ENCODE measurements around the gene ZNF346.

The ZNF346 gene

DNA sequence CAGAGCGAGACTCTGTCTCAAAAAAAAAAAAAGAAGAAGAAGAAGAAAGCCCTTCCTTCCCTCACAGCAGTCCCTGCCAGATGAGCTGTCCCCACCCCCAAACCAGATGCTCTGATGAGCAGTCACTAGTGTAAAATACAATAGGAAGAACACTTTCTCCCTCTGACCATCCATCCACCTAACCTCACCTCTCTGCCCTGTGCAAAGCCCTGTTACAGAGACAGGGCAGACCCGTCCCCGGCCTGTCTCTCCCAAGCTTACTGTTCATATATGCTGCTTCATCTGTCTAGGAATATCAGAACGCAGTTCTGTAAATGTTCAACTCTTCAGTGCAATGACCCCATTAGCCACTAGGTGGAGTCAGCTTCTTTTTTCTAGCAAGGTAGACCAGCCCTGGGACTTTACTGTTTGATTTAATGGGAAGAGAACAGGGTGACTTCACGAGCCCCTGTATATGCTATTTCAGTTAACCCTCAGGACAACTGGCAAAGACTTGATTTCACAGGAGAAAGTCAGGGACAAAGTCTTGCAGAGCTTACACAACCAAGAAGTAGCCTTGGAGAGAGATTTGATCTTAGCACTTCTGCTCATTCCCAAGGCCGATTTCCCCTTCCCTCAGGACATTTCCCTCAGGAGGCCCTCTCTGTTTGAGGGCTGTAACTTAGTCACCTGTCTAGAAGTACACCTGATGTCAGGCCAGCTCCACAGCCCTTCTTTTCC lies 49.3 kb downstream of the ZNF346 start:
- DNase-seq, result peak; percentile 63 to 76

DNA sequence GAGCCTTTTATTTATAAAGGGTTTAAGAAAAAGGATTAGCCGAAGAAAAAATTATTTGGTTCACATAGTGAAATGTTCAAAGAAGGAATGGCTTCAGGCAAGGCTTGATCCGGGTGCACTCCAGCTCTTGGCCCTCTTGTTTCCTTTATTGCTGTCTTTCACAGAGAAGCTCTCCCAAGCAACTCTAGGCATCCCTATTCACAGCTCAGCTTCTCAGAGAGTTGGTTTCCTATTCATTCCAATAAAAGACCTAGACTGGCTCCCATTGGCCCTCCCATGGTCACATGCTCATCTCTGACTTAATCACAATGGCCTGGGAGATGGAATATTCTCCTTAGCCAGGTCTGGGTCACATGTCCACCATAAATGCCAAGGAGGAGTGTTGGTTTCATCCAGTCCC lies 54.8 kb downstream of the ZNF346 start:
- no peak for DNase-seq

DNA sequence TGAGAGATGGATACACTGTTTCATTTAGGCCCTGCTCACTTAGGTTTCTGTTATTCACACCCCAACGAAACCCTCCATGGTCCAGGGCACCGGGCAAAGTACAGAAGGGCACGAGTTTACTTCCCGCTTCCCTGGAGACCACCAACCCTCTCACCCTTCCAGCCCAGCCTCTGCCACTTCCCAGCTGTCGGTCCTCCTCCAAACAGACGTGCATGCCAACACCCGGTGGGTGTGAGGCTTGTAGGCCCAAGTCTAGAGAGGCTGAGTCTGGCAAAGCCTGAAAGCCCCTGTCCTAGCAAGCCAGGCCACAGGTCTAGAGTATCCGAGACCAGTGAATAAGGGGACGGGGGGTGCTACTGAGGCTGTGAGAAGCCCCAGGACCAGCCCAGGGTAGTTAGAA lies 57.1 kb downstream of the ZNF346 start:
- DNase-seq, result no peak

DNA sequence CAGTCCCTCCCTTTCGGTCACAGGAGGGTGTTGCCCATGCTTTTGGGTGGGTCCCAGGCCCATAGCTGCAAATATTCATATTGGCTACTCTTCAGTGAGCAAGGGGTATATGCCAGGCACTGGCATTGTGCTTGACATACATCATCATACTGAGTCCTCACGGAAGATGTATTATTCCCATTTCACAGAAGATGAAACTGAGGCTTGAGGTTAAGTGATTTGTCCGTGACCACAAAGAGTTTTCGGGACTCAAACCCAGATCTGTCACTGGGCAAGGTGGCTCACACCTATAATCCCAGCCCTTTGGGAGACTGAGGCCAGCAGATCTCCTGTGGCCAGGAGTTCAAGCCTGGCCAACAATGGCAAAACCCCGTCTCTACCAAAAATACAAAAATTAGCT lies 57.8 kb downstream of the ZNF346 start:
- DNase-seq, result no peak

DNA sequence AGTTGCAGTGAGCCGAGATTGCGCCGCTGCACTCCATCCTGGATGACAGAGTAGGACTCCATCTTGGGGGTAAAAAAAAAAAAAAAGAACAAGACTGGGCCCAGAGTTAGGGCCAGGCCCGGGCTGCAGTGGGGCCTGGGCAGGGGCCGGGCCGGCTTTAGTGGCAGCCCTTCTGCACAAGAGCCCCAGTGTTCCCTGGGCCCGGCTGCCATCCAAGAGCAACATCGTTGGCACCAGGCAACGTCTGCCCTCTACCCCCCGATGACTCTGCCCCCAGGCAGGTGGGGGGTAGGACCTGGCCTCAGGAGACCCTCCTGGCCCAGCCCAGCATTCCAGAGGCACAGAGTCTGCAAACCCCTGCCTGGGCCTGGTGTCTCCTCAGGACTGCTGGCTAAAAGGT lies 59.4 kb downstream of the ZNF346 start:
- DNase-seq, result no peak

DNA sequence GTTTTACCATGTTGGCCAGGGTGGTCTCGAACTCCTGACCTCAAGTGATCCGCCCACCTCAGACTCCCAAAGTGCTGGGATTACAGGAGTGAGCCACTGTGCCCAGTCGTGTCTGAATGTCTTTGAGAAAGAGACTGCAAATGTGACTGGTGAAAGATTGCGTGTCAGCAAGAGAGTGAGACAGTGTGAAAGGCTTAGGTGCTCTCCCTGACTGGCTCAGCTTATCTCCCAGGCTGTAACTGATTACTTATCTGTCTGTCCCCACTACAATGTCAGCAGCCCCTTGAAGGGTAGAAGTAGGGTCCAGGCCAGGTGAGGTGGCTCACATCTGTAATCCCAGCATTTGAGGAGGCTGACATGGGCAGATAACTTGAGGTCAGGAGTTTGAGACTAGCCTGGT lies 60.9 kb downstream of the ZNF346 start:
- no peak for DNase-seq

DNA sequence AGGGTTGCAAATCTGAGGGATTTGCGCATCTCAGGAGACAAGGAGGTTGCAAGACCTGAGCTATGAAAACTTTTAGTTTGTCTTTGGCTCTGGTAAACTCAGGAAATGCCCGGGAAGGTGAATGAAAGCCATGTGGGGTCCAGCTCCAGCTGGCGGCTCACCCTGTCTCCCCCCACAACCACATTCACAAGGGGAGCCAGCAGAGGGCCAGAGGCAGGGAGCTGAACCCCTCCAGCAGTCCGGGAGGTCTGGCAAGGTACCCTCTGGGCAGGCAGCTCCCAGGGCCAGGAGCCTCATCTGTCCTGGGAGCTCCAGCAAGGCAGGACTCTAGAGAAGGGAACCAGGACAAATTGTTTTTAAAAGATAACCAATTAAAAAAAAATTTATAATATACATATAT lies 61.7 kb downstream of the ZNF346 start:
- no peak for DNase-seq

DNA sequence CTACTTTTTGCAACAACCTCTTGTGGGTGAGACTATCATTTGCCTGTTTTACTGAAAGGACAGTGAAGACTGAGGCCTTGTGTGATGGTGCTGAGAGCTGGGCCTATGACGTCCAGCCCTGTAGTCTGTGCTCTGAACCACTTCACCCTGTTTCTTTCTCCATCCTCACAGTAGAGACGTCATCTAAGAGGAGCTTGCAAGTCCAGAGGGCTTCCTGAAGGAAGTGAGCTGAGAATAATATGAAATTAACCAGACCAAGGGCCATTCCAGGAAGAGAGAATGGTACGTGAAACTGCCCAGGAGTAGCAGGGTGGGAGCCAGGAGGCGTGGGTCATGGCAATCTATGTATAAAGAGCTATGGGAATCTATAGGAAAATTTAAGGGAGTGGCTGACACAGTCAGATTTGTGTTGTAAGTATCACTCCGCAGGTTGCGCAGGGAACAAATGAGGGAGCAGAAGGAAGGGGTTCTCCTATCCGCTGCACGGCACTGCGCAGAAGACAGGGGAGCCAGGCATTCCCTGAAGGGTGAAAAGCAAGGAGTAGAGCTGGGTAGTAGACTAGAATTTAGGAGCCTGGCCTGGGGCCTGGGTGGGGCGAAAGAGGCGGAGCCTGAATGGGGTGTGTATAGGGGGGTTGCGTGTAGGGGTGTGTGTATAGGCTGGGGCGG lies 63.6 kb downstream of the ZNF346 start:
- no peak for DNase-seq

DNA sequence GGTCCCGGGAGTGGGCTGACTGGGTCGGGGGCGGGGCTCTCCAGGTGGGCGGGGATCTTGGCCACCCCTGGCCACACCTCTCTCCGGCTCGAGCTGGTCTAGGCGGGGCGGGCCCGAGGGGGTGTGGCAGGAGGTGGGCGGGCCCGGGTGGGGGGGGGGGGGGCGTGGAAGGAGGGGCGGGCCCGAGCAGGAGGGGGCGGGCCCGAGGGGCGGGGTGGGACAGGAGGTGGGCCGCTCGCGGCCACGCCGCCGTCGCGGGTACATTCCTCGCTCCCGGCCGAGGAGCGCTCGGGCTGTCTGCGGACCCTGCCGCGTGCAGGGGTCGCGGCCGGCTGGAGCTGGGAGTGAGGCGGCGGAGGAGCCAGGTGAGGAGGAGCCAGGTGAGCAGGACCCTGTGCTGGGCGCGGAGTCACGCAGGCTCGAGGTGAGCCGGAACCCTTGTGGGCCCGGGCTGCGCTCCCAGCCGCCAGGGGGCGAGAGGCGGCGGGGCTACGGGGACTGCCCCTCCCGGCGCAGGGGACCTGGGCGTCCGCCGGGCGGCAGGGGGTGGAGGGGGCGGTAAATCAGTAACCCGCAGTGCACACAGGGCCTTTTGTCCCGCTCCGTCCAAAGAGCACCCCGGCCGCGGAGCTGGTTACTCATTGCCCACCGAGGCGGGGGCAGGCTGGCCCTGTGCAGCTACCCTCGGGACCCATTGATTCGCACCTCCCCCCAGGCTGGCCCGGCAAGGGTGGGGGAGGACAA lies 64.3 kb downstream of the ZNF346 start, which contains the start of gene FGFR4:
Gene FGFR4 (plus strand): TSS at position 262 of the 744 bp plus-strand sequence. CDS start 2,688 bp downstream, outside the sequence.
- peak; percentile 65 to 74 for DNase-seq

DNA sequence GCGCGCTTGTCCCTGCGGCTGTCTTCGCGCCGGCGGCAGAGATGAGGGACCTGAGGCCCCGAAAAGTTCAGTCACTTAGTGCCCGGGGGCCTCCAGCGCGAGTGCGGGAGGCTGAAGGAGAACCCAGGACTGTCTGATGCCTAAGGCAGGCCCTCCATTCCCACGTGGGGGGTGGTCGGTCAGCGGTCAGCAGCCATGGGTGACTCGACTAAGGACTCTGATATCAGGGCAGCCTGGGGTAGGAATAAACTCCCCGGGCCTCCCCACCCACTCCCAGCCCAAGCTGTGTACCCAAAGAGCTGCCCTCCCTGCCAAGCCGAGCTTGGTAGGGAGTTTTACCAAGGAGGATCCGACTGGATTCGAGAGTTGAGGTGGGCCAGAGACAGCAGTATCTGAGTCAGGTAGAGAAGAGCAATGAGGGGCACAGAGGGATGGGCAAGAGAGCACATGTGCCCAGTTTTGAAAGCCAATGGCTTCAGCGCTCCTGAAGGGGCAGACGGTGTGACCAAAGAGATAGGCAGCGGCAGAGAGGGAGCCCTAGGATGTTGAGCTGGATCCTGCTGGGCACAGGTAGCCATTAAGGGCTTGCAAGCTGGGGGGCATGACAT lies 65.0 kb downstream of the ZNF346 start:
- DNase-seq, result no peak

DNA sequence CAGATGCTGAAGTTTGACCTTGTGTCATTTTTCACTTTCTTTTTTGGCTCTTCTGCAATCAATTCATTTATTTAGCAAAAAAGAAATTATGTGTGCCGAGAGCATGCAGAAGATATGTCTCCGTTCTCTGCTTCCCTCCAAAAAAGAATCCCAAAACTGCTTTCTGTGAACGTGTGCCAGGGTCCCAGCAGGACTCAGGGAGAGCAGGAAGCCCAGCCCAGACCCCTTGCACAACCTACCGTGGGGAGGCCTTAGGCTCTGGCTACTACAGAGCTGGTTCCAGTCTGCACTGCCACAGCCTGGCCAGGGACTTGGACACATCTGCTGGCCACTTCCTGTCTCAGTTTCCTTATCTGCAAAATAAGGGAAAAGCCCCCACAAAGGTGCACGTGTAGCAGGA lies 66.6 kb downstream of the ZNF346 start:
- no peak for DNase-seq

DNA sequence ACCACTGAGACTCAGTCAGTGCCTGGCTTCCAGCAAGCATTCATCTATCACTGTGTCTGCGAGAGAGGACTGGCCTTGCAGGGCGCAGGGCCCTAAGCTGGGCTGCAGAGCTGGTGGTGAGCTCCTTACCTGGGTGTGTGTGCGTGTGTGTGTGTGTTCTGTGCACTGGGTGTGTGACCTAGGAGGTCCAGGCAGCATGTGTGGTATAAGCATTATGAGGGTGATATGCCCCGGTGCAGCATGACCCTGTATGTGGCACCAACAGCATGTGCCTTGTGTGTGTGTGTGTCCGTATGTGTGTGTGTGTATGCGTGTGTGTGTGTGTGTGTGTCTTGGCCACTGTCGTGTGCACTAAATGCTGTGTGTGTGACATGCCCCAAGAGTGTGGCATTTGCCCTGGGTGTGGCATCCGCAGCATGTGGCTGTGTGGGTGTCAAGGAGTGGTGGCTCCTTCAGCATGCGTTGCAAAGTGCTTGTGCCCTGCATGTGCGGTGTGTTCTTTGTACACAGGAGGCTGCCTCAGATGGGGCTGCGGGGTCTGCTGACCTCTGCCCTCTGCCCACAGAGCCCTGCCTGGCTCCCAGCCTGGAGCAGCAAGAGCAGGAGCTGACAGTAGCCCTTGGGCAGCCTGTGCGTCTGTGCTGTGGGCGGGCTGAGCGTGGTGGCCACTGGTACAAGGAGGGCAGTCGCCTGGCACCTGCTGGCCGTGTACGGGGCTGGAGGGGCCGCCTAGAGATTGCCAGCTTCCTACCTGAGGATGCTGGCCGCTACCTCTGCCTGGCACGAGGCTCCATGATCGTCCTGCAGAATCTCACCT lies 67.5 kb downstream of the ZNF346 start:
- DNase-seq, result no peak

DNA sequence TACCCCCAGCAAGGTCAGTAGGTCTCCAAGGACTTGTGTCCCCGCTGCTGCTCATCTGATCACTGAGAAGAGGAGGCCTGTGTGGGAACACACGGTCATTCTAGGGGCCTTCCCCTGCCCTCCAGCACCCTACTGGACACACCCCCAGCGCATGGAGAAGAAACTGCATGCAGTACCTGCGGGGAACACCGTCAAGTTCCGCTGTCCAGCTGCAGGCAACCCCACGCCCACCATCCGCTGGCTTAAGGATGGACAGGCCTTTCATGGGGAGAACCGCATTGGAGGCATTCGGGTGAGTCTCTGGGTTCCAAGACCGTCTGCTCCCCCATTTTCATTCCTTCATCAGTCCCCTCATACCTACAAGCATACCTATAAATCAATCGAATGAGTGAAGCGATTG lies 68.3 kb downstream of the ZNF346 start:
- no peak for DNase-seq

DNA sequence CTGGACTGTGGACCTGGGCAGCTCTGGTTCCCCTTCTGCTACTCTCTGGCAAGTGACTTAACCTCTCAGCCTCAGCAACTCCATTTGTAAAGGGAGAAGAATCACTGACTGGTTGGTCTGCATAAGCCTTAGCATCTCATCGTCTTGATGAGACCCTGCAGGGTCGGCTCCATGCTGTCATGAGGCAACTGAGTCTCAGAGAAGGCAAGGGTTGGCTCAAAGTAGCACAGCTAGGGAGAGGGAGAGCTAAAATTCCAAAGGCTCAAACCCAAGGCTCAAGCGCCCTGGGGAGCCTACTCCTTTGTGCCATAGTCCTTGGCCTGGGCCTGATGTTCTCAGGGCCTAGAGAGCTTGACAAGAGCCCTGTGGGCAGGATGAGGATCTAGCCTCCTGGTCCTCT lies 68.7 kb downstream of the ZNF346 start:
- no peak for DNase-seq

DNA sequence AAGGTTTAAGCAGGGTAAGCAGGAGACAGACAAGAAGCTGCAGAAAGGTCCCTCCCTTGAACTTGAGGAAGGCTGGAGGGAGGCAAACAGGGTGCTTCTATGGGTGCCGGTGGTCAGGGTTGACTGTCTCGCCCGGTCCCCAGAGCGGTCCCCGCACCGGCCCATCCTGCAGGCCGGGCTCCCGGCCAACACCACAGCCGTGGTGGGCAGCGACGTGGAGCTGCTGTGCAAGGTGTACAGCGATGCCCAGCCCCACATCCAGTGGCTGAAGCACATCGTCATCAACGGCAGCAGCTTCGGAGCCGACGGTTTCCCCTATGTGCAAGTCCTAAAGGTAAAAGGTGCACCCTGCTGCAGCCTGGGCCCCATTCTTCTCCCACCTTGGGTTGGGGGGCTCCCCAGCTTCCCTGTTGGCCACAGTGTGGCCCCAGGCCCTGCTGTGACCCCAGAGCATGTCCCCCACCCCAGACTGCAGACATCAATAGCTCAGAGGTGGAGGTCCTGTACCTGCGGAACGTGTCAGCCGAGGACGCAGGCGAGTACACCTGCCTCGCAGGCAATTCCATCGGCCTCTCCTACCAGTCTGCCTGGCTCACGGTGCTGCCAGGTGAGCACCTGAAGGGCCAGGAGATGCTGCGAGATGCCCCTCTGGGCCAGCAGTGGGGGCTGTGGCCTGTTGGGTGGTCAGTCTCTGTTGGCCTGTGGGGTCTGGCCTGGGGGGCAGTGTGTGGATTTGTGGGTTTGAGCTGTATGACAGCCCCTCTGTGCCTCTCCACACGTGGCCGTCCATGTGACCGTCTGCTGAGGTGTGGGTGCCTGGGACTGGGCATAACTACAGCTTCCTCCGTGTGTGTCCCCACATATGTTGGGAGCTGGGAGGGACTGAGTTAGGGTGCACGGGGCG lies 69.9 kb downstream of the ZNF346 start:
- DNase-seq, result no peak

DNA sequence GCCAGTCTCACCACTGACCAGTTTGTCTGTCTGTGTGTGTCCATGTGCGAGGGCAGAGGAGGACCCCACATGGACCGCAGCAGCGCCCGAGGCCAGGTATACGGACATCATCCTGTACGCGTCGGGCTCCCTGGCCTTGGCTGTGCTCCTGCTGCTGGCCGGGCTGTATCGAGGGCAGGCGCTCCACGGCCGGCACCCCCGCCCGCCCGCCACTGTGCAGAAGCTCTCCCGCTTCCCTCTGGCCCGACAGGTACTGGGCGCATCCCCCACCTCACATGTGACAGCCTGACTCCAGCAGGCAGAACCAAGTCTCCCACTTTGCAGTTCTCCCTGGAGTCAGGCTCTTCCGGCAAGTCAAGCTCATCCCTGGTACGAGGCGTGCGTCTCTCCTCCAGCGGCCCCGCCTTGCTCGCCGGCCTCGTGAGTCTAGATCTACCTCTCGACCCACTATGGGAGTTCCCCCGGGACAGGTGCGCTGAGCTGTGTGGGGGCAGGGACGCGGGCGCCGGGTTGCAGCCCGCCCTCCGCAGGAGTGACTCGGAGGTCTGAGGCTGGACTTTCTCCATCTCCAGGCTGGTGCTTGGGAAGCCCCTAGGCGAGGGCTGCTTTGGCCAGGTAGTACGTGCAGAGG lies 70.7 kb downstream of the ZNF346 start:
- no peak for DNase-seq

DNA sequence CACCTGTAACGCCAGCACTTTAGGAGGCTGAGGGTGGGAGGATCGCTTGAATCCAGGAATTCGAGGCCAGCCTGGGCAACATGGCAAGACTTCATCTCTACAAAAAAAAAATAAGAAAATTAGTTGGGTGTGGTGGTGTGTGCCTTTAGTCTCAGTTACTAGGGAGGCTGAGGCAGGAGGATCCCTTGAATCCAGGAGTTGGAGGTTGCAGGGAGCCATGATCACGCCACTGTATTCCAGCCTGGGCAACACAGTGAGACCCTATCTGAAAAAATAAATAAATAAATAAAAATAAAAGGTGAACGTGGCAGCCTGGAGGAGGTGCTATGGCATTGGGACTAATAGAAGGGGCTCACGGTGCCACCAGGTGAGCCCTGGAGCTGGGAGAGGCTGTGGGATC lies 71.3 kb downstream of the ZNF346 start:
- DNase-seq, result no peak

DNA sequence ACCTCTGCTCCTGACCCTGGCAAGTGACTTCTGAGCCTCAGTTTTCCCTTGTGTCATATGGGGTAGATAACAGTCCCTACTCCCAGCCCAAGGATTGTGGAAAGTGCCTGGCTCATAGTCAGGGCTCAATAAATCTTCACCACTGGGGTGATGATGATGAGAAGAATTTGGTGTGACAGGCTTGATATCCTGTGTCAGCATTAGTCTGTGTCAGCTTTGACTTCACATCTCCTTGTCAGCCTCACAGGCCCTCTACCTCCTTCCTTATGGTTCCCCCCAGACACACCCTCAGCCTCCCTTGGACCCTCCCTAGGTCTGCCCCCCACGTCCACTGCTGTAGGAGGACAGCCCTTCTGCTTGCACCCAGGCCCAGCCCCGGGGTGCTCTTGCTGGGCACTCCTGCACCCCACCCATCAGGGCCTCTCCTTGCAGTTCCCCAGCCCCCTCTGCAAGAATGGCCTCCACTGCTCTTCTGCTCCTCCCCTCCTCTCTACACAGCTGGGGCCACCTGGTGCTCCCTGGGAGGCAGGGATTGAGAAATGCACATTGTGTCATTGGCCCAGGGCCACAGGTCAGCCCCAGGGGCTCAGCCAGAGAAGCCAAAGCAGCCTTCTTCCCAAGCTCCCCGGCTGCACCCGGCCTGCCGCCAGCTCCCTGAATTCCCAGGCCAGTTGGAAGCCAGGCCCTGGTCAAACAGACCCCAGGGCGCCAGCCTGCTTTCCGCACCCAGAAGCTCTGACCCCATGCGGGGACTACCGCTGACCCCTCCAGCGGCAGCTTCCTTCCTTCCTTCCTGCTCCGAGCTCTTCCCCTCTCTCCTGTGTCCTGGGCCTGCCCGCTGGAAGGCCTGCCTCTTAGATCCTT lies 72.0 kb downstream of the ZNF346 start:
- DNase-seq, result no peak

DNA sequence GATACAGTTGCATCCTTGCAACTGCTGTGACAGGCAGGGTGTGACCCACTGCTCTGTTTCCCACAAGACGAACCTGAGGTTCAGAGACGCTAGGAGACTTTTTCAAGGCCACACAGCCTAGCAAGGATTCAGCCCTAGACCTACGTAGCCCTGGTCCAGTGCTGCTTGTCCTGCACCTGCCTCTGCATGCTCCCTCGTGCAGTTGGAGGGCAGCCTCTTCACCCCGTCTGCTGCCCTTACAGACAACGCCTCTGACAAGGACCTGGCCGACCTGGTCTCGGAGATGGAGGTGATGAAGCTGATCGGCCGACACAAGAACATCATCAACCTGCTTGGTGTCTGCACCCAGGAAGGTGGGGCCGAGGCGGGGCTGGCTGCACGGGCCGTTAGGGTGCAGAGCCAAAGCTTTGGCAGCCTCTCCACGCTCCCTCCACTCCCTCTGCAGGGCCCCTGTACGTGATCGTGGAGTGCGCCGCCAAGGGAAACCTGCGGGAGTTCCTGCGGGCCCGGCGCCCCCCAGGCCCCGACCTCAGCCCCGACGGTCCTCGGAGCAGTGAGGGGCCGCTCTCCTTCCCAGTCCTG lies 72.7 kb downstream of the ZNF346 start:
- DNase-seq, result no peak

Measured in CD4-positive, alpha-beta T cell treated with Interferon alpha-2 for 1 hour (primary cell).